ENCODE results near the gene BAX.
A peak's percentile ranks its signal among the peaks of the same experiment; 100 is the strongest.

Gene BAX

GRCh38 chr19:48928164-48929025, 26.3 kb upstream of the BAX start:
- DNase-seq (ENCODE audit: low read depth, low spot score) = no peak

GRCh38 chr19:48933382-48933932, 21.2 kb upstream of the BAX start, which contains the start of gene DHDH:
TSS of gene DHDH (plus strand) at chr19:48933699. CDS start at chr19:48933722, 23 bp downstream.
- DNase-seq (ENCODE audit: low read depth, low spot score) = peak; percentile 51

DNA sequence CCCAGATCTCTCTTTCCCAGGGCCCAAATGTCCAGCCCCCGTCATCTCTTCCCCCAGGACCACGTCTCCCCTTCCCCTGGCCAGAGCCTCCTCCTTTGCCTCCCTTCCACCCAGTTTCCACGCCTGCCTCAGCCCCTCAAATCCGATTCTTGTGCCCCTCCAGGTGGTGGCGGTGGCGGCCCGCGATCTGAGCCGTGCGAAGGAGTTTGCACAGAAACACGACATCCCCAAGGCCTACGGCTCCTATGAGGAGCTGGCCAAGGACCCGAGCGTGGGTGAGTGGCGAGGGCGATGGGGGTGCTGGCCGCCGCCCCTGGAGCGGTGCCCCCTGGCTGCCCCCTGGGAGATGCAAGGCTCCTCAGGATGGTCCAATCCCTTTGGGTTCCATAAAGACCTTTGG, 19.8 kb upstream of the BAX start:
- DNase-seq (ENCODE audit: low read depth, low spot score) = no peak

- DNase-seq (ENCODE audit: low read depth, low spot score) = no peak
Observed at GRCh38 chr19:48935864-48936263, 18.8 kb upstream of the BAX start.

- no peak for DNase-seq (ENCODE audit: low read depth, low spot score)
Observed at GRCh38 chr19:48938256-48938655, 16.4 kb upstream of the BAX start.

- no peak for DNase-seq (ENCODE audit: low read depth, low spot score)
Observed at GRCh38 chr19:48940902-48941301, 13.8 kb upstream of the BAX start.

- no peak for DNase-seq (ENCODE audit: low read depth, low spot score)
Observed at GRCh38 chr19:48943081-48943480, 11.6 kb upstream of the BAX start.

- DNase-seq (ENCODE audit: low read depth, low spot score) = no peak
Observed at GRCh38 chr19:48945415-48945814, 9.3 kb upstream of the BAX start.

DNA sequence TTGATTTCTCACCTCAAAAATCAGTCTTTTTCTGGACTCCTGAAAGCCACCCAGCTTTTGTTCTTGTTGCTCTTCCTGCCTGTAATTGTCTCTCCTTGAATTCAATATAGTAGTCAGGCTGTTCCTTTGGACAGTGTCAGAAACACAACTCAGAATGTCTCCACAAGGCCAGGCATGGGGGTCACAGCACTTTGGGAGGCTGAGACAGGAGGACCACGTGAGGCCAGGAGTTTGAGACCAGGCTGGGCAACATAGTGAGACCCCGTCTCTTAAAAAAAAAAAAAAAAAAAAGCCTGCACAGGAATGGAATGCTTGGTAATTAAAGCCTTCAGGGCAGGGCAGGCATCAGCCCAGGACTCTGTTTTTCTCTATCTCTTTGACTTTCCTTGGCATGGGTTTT, 8.9 kb upstream of the BAX start:
- DNase-seq (ENCODE audit: low read depth, low spot score) = no peak

GRCh38 chr19:48946463-48947257, 8.0 kb upstream of the BAX start:
- no peak for DNase-seq (ENCODE audit: low read depth, low spot score)

DNA sequence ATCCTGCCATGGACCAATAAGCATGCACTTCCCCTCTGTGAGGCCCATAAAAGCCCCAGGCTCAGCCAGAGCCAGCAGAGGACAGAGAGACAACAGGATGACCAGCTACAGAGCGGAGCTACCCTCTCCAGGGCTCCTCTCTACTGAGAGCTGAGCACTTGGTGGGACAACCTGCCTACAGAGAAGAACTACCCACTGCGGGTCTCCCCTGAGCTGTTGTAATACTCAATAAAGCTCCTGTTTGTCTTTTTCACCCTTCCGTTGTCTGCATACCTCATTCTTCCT, 7.5 kb upstream of the BAX start:
- DNase-seq (ENCODE audit: low read depth, low spot score) = no peak

DNA sequence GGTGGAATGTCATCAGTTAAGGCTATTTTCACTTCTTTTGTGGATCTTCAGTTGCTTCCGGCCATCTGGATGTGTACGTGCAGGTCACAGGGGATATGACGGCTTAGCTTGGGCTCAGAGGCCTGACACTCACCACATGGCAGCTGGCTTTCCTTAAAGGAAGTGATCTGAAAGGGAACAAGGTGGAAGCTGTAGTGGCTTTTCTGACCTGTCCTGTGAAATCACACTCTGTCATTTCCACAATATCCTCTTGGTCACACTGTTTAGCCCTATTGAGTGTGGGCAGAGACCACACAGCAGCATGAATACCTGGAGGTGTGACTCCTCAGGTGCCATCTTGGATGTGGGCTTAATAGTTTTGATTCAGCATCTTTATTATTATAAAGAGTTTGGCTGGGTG, 4.5 kb upstream of the BAX start:
- no peak for DNase-seq (ENCODE audit: low read depth, low spot score)

- DNase-seq (ENCODE audit: low read depth, low spot score) = no peak
Observed at GRCh38 chr19:48950830-48951519, 3.7 kb upstream of the BAX start.

DNA sequence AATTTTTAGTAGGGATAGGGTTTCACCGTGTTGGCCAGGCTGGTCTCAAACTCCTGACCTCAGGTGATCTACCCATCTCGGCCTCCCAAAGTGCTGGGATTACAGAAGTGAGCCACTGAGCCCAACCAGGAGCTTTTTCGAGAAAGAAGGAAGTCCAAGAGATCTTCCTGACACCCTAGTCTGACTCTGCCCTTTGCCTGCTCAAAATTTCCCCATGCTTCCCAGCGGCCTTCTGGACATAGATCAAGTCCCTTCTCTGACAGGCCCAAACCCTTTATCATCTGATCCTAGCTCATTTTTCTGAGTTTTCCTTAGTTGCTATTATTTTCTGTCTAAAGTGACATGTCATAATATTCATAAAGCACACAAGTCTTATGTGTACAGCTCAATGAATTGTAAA, 1.5 kb upstream of the BAX start:
- DNase-seq (ENCODE audit: low read depth, low spot score) = no peak

- no peak for DNase-seq (ENCODE audit: low read depth, low spot score)
Observed at GRCh38 chr19:48953990-48954594, 583 bp upstream of the BAX start.

DNA sequence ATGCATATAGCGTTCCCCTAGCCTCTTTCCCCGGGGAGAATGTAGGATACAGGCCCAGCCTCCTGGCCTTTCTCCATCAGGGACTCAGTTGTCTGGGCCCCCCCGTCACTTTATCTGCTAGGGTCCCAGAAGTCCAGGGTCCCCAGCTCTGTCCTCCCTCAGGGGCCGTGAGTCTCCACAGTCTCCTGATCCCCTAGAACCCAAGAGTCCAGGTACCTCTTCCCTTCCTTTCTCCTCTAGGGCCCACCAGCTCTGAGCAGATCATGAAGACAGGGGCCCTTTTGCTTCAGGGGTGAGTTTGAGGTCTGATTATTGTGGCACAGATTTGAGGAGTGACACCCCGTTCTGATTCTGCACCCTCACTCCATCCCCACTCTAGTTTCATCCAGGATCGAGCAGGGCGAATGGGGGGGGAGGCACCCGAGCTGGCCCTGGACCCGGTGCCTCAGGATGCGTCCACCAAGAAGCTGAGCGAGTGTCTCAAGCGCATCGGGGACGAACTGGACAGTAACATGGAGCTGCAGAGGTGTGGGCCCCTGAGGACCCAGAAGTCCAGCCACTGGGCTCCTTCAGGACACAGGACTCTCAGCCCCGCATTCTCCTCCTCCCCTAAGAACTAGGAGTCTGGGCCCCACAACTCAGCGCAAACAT, 758 bp downstream of the BAX start:
- DNase-seq (ENCODE audit: low read depth, low spot score) = no peak

- no peak for DNase-seq (ENCODE audit: low read depth, low spot score)
Observed at GRCh38 chr19:48958006-48958405, 3.3 kb downstream of the BAX start.

DNA sequence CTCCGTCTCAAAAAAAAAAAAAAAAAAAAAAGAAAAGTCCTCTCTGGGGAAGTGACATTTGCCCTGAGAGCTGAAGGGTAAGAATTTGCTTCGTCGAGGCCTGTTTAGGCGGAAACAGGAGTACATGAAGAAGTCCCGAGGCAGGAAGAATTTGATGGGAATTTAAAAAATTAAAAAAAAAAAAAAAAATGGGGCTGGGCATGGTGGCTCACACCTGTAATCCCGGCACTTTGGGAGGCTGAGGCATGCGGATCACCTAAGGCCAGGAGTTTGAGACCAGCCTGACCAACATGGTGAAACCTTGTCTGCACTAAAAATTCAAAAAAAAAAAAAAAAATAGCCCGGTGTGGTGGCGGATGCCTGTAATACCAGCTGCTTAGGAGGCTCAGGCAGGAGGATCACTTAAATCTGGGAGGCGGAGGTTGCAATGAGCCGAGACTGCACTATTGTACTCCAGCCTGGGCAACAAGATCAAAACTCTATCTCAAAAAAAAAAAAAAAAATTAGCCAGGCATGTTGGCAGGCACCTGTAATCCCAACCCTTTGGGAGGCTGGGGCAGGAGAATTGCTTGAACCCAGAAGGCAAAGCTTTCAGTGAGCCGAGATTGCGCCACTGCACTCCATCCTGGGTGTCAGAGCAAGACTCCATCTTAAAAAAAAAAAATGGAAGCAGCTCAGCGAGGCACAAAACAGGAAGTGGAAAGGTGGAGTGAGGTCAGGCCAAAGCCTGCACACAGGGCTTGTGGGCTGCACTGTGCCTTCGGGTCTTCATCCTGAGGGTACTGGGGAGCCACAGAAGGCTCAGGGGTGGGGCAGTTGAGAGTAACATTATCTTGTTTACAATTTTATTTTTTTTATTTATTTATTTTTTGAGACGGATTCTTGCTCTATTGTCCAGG, 4.9 kb downstream of the BAX start:
- no peak for DNase-seq (ENCODE audit: low read depth, low spot score)

DNA sequence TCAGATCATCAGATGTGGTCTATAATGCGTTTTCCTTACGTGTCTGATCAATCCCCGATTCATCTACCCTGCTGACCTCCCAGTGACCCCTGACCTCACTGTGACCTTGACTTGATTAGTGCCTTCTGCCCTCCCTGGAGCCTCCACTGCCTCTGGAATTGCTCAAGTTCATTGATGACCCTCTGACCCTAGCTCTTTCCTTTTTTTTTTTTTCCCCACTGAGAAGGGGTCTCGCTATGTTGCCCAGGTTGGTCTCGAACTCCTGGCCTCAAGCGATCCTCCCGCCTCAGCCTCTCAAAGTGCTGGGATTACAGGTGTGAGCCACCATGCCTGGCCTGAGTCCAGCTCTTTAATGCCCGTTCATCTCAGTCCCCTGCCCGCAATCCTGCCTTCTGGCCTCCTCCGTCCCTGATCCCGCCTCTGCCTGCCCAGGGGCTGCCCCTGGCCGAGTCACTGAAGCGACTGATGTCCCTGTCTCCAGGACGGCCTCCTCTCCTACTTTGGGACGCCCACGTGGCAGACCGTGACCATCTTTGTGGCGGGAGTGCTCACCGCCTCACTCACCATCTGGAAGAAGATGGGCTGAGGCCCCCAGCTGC, 6.5 kb downstream of the BAX start:
- DNase-seq (ENCODE audit: low read depth, low spot score) = no peak

DNA sequence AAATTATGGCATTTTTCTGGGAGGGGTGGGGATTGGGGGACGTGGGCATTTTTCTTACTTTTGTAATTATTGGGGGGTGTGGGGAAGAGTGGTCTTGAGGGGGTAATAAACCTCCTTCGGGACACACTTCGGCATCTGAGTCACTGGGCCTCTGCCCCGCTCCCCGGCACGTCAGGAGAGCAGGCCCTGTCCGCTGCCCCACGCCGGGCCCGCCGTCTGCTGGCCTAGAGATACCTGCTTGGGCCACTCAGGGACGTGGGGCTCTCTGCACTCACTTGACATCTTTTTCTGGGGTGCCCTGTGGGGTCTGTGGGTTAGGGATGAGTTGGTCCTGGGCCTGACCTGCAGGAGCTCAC, 7.0 kb downstream of the BAX start:
- no peak for DNase-seq (ENCODE audit: low read depth, low spot score)
